SK-N-SH (cell line): ENCODE data around the gene RPS6KA2. TPM values are rescaled to one million over a fixed set of nuclear protein-coding genes. Genes with fewer than 3 reads are reported as not detected.

Source experiments
- CTCF ChIA-PET: fragments of 300-600, 350-600 bp; formaldehyde crosslinking; extraction: SDS; loops from one replicate; lab custom pipeline; 2021; lab: Yijun Ruan, JAX
- POLR2A ChIA-PET: fragments of 350-600 bp; sonication (Branson Sonifier 250); formaldehyde crosslinking; extraction: SDS; loops from one replicate; lab custom pipeline; 2020; ENCODE audit warnings: antibody characterized with exemption, inconsistent platforms; lab: Yijun Ruan, JAX
- DNase-seq: peaks from one replicate; pipeline ENCODE4 v3.0.0; 2012
- H2AFZ ChIP-seq: fragments of 200-600 bp; sonication (generic); 2 replicates; pipeline ENCODE4 v1.8.1; 2016; ENCODE audit warnings: antibody characterized with exemption, mild to moderate bottlenecking, low read depth
- H3F3A ChIP-seq: fragments of 200-600 bp; sonication (generic); replicated peaks from 2 replicates; pipeline ENCODE3; 2016; ENCODE audit warnings: antibody characterized with exemption, mild to moderate bottlenecking; ENCODE audit not compliant: insufficient read depth
- H3K27ac ChIP-seq, 2 experiments: fragments of 200-500 bp in 1 of 2; fragments of 200-600 bp in 1 of 2; sonication (Bioruptor generic) in 1 of 2; sonication (generic), shearing (Covaris generic) in 1 of 2; 2 replicates each; pipeline versions ENCODE4 v1.5.1 to v1.6.1; 2014 to 2016; ENCODE audit warnings: low read depth in 2 of 2, inconsistent platforms in 1 of 2, low read length in 1 of 2, mild to moderate bottlenecking in 1 of 2, mixed read lengths in 1 of 2
- H3K27me3 ChIP-seq: fragments of 200-600 bp; sonication (generic), shearing (Covaris generic); 2 replicates; pipeline ENCODE4 v1.6.1; 2016; ENCODE audit warnings: mixed run types; ENCODE audit not compliant: insufficient read depth
- H3K36me3 ChIP-seq, 2 experiments: fragments of 200-500 bp in 1 of 2; fragments of 200-600 bp in 1 of 2; sonication (Bioruptor generic) in 1 of 2; sonication (generic) in 1 of 2; replicated peaks in 1 of 2; 2 replicates each; pipeline versions ENCODE3 to v1.5.1; 2014 to 2016; ENCODE audit warnings: low read length in 1 of 2, mild to moderate bottlenecking in 1 of 2; ENCODE audit not compliant: insufficient read depth in 2 of 2, control insufficient read depth in 1 of 2
- H3K4me1 ChIP-seq, 2 experiments: fragments of 200-500 bp in 1 of 2; fragments of 200-600 bp in 1 of 2; sonication (Bioruptor generic) in 1 of 2; sonication (generic), shearing (Covaris generic) in 1 of 2; 2 replicates each; pipeline versions ENCODE4 v1.5.1 to v1.6.1; 2014 to 2016; ENCODE audit warnings: low read depth in 1 of 2, low read length in 1 of 2, mixed run types in 1 of 2; ENCODE audit not compliant: insufficient read depth in 2 of 2, control insufficient read depth in 1 of 2
- H3K4me2 ChIP-seq: fragments of 200-600 bp; sonication (generic), shearing (Covaris generic); 2 replicates; pipeline ENCODE4 v1.6.1; 2017; ENCODE audit warnings: mixed run types
- H3K4me3 ChIP-seq, 2 experiments: fragments of 200-500 bp in 1 of 2; fragments of 200-600 bp in 1 of 2; sonication (Bioruptor generic) in 1 of 2; sonication (generic), shearing (Covaris generic) in 1 of 2; 2 replicates each; pipeline versions ENCODE4 v1.5.1 to v1.8.1; 2014 to 2016; ENCODE audit warnings: low read depth in 2 of 2, inconsistent platforms in 1 of 2, low read length in 1 of 2, mild to moderate bottlenecking in 1 of 2, mixed read lengths in 1 of 2, moderate library complexity in 1 of 2
- H3K79me2 ChIP-seq: fragments of 200-600 bp; sonication (generic); 2 replicates; pipeline ENCODE4 v1.8.1; 2017; ENCODE audit warnings: mild to moderate bottlenecking; ENCODE audit not compliant: insufficient read depth
- H3K9ac ChIP-seq: fragments of 200-600 bp; sonication (generic); 2 replicates; pipeline ENCODE4 v1.6.1; 2017; ENCODE audit warnings: mixed run types
- H3K9me2 ChIP-seq: fragments of 200-600 bp; sonication (generic); 2 replicates; pipeline ENCODE4 v1.6.1; 2017; ENCODE audit warnings: mixed run types
- H3K9me3 ChIP-seq: fragments of 200-600 bp; sonication (generic); 2 replicates; pipeline ENCODE4 v1.6.1; 2017; ENCODE audit warnings: mixed run types, mild to moderate bottlenecking, moderate library complexity
- H4K20me1 ChIP-seq: fragments of 200-600 bp; sonication (generic); 2 replicates; pipeline ENCODE4 v1.6.1; 2017; ENCODE audit warnings: mild to moderate bottlenecking, mixed run types; ENCODE audit not compliant: insufficient read depth
- ELF1 ChIP-seq: IDR thresholded peaks from 2 replicates; pipeline ENCODE4 v1.4.0; 2012
- FOSL2 ChIP-seq: IDR thresholded peaks from 2 replicates; pipeline ENCODE4 v1.4.0; 2012; ENCODE audit warnings: low read depth, mild to moderate bottlenecking, moderate library complexity, borderline replicate concordance
- FOXJ3 ChIP-seq: sonication (generic); formaldehyde crosslinking; IDR thresholded peaks from 2 replicates; pipeline ENCODE4 v1.5.1; 2020; ENCODE audit warnings: mild to moderate bottlenecking, missing genetic modification reagents
- GABPA ChIP-seq: IDR thresholded peaks from 2 replicates; pipeline ENCODE4 v1.4.0; 2012; ENCODE audit warnings: low read depth, mild to moderate bottlenecking
- JUND ChIP-seq: IDR thresholded peaks from 2 replicates; pipeline ENCODE4 v1.4.0; 2012
- MXI1 ChIP-seq: IDR thresholded peaks from 2 replicates; pipeline ENCODE4 v1.6.1; 2012; ENCODE audit warnings: mild to moderate bottlenecking, low read depth, low read length, improper control_type of control experiment
- NRF1 ChIP-seq: IDR thresholded peaks from 2 replicates; pipeline ENCODE4 v1.6.1; 2012; ENCODE audit warnings: low read depth, mild to moderate bottlenecking, low read length
- POLR2AphosphoS5 ChIP-seq: IDR thresholded peaks from 2 replicates; pipeline ENCODE4 v1.6.1; 2012; ENCODE audit warnings: low read depth, low read length
- RCOR1 ChIP-seq: fragments of 150-350 bp; IDR thresholded peaks from 2 replicates; pipeline ENCODE4 v1.6.1; 2017; ENCODE audit warnings: antibody characterized with exemption, low read length
- REST ChIP-seq: IDR thresholded peaks from 2 replicates; pipeline ENCODE4 v1.6.1; 2012; ENCODE audit warnings: mild to moderate bottlenecking, low read depth, low read length, moderate library complexity
- RFX5 ChIP-seq: IDR thresholded peaks from 2 replicates; pipeline ENCODE4 v1.6.1; 2012; ENCODE audit warnings: mild to moderate bottlenecking, improper control_type of control experiment, low read length
- RXRA ChIP-seq: IDR thresholded peaks from 2 replicates; pipeline ENCODE4 v1.4.0; 2012; ENCODE audit warnings: low read depth, mild to moderate bottlenecking, borderline replicate concordance
- SIN3A ChIP-seq: IDR thresholded peaks from 2 replicates; pipeline ENCODE4 v1.6.1; 2012; ENCODE audit warnings: low read depth, mild to moderate bottlenecking, low read length, moderate library complexity, borderline replicate concordance
- SMC3 ChIP-seq: IDR thresholded peaks from 2 replicates; pipeline ENCODE4 v1.6.1; 2012; ENCODE audit warnings: low read depth, low read length, improper control_type of control experiment
- TAF1 ChIP-seq: IDR thresholded peaks from 2 replicates; pipeline ENCODE4 v1.6.1; 2012; ENCODE audit warnings: low read depth, mild to moderate bottlenecking, low read length, moderate library complexity, borderline replicate concordance
- TCF12 ChIP-seq: IDR thresholded peaks from 2 replicates; pipeline ENCODE4 v1.4.0; 2012
- TEAD4 ChIP-seq: IDR thresholded peaks from 2 replicates; pipeline ENCODE4 v1.4.0; 2012; ENCODE audit warnings: mild to moderate bottlenecking, borderline replicate concordance; ENCODE audit not compliant: insufficient read depth
- YY1 ChIP-seq: IDR thresholded peaks from 2 replicates; pipeline ENCODE4 v1.4.0; 2012; ENCODE audit warnings: low read depth, mild to moderate bottlenecking
- ZBTB33 ChIP-seq: IDR thresholded peaks from 2 replicates; pipeline ENCODE4 v1.4.0; 2012; ENCODE audit warnings: low read depth, borderline replicate concordance
- WGBS: methylation state at CpG from one replicate; pipeline ENCODE4 v1.1.6; 2017; ENCODE audit warnings: low lambda C conversion rate; 5-methylcytosine and 5-hydroxymethylcytosine counted together
- polyA plus RNA-seq, 3 experiments: library from polyadenylated mRNA; depleted of rRNA; stranded (reverse); fragments of >200 nt; gene quantifications; 2 replicates each; pipeline ENCODE4 v1.2.3, GENCODE V29; 2012

RPS6KA2 gene
- polyA plus RNA-seq, 1 of the 3 experiments (the other 2 are of a cell fraction), result 59.5 TPM

GRCh38 chr6:166377721-166378120, 249.3 kb downstream of the RPS6KA2 start:
- no peaks in the 10 kb centered on the region for H3K36me3 ChIP-seq
- no peaks in the 10 kb centered on the region for H3K79me2 ChIP-seq
- peaks cover 0 to 2% of the 10 kb centered on the region in 2 experiments; a peak in 1 of 4 replicates for H3K4me1 ChIP-seq
- no peak for DNase-seq
- ChIA-PET POLR2A (no interaction called here), CTCF (interaction anchor here (1.4 to 5.1 kb wide), 4 partner anchors 15 to 101 kb away, joined by 3 to 27 read pairs (median 16); no protein-coding TSS in a partner anchor)
- no peak overlapping the region for H3K4me3 ChIP-seq
- no peak overlapping the region for H2AFZ ChIP-seq
- no peaks in the 10 kb centered on the region for H3F3A ChIP-seq
- H3K9me3 ChIP-seq, result no peaks in the 10 kb centered on the region
- no peaks in the 10 kb centered on the region for H4K20me1 ChIP-seq
- no peaks in the 10 kb centered on the region for H3K9me2 ChIP-seq
- no peaks in the 10 kb centered on the region for H3K27me3 ChIP-seq
- TF ChIP-seq TEAD4 (no peak), TCF12 (no peak), RFX5 (no peak), ZBTB33 (no peak), SIN3A (no peak), REST (no peak), YY1 (no peak), RCOR1 (no peak), GABPA (no peak)
- H3K27ac ChIP-seq, result no peak overlapping the region
- WGBS, result 74% methylated on average over 2 of the region's 2 CpGs
- H3K9ac ChIP-seq, result no peak overlapping the region
- H3K4me2 ChIP-seq, result no peak overlapping the region

GRCh38 chr6:166375013-166375412, 252.0 kb downstream of the RPS6KA2 start:
- Histone ChIP-seq H3K79me2 (no peaks in the 10 kb centered on the region), H3K4me1 (no peaks in the 10 kb centered on the region), H3K27ac (no peak overlapping the region), H3K9ac (no peak overlapping the region), H4K20me1 (no peaks in the 10 kb centered on the region), H3K4me3 (no peak overlapping the region), H3K9me2 (no peaks in the 10 kb centered on the region), H3K36me3 (no peaks in the 10 kb centered on the region), H3K27me3 (no peaks in the 10 kb centered on the region), H3K9me3 (no peaks in the 10 kb centered on the region), H2AFZ (no peak overlapping the region), H3K4me2 (no peak overlapping the region), H3F3A (peaks cover 5% of the 10 kb centered on the region)
- ChIA-PET POLR2A (no interaction called here), CTCF (interaction anchor here (5.1 kb wide), 1 partner anchor 98 kb away, joined by 27 read pairs; no protein-coding TSS in a partner anchor)
- no peak for DNase-seq
- TF ChIP-seq RXRA, result no peak
- no peak for TF ChIP-seq POLR2AphosphoS5
- TF ChIP-seq REST, result no peak
- no peak for TF ChIP-seq NRF1
- TF ChIP-seq JUND, result no peak
- TF ChIP-seq FOSL2, result no peak
- TF ChIP-seq SMC3, result no peak
- no peak for TF ChIP-seq MXI1
- TF ChIP-seq TAF1, result no peak
- TF ChIP-seq ELF1, result no peak
- no peak for TF ChIP-seq FOXJ3 (CRISPR knock-in tag)
- 94% methylated on average over 1 of the region's 1 CpG for WGBS
